Measurements from ENCODE around the gene PODXL2.
"Not testable (repeated sequence)": the region's sequence is repeated elsewhere in the genome, so short reads cannot be mapped to it uniquely, and the experiment has no call there.

PODXL2 gene

DNA sequence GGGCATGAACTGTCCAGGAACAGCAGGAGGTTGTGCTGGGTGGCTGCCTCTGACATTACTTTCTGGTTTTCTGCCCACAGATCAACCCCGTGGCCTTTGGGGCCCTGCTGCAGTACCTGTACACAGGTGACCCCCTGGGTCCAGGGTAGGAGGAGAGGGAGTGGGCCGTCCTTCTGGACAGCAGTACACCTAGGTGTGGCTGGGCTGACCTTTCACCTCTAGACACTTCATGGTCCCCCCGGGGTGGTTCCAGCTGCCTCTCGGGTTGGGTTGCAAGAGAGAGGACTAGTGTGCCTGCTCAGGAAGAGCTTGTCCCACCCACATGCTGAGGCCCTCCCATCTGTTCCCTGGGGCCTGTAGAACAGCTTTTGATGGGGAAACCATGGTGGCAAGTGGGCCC is 47.5 kb downstream of the PODXL2 start:
- no peak for DNase-seq (ENCODE audit: low spot score)

DNA sequence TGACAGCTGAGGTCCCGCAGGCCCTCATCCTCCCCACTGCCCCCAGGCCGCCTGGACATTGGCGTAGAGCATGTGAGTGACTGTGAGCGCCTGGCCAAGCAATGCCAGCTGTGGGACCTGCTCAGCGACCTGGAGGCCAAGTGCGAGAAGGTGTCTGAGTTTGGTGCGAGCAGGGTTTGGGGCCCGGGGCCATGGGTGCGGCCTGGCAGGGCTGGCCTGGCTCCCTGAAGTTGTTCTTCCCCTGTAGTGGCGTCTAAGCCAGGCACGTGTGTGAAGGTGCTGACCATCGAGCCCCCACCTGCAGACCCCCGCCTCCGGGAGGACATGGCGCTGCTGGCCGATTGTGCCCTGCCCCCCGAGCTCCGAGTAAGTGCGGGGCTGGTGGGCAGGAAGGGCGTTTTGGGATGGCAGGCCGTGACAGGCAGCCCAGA is 48.0 kb downstream of the PODXL2 start:
- no peak for DNase-seq (ENCODE audit: low spot score)

DNA sequence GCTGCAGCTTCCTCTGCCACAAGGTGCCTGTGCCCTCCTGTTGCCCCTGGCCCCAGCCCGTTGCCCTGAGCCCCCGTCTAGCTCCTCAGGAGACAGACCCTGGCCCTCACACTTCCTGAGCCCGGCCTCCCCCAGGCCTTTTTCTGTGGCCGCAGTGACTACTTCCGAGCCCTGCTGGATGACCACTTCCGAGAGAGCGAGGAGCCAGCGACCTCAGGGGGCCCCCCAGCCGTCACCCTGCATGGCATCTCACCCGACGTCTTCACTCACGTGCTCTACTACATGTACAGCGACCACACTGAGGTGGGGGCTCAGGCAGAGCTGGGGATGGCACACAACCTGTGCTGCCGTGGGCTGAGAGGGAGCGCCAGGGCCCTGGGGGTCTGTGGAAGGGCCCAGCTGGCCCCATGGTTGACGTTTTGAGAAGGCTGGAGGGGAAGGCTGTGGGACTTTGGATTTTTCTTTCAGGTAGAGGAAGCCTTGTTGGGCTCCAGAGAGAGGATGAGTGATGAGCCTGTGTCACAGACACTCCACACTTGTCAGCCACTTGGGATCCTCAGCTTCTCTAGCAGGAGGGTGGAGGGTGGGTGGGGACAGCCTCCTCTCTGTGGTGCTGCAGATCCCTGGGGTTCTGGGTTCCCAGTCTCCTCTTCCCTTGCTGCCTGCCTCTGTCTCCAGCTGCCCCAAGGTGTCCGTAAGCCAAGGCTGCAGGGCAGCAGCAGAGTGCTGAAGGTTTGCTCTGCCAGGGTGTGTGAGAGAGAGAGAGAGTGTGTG is 48.7 kb downstream of the PODXL2 start:
- DNase-seq (ENCODE audit: low spot score) = no peak

DNA sequence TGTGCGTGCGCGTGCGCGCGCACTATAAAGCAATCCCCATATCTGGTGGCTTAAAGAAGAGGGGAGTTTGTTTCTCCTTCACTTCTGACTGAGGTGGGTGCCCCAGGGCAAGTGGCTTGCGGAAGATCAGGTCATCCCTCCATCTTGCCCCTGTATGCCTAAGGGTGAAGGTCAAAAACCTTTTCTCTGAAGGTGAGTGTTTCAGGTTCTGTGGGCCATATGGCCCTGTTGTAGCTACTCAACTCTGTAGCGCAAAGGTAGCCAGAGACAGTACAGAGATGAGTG is 49.3 kb downstream of the PODXL2 start:
- no peak for DNase-seq (ENCODE audit: low spot score)

DNA sequence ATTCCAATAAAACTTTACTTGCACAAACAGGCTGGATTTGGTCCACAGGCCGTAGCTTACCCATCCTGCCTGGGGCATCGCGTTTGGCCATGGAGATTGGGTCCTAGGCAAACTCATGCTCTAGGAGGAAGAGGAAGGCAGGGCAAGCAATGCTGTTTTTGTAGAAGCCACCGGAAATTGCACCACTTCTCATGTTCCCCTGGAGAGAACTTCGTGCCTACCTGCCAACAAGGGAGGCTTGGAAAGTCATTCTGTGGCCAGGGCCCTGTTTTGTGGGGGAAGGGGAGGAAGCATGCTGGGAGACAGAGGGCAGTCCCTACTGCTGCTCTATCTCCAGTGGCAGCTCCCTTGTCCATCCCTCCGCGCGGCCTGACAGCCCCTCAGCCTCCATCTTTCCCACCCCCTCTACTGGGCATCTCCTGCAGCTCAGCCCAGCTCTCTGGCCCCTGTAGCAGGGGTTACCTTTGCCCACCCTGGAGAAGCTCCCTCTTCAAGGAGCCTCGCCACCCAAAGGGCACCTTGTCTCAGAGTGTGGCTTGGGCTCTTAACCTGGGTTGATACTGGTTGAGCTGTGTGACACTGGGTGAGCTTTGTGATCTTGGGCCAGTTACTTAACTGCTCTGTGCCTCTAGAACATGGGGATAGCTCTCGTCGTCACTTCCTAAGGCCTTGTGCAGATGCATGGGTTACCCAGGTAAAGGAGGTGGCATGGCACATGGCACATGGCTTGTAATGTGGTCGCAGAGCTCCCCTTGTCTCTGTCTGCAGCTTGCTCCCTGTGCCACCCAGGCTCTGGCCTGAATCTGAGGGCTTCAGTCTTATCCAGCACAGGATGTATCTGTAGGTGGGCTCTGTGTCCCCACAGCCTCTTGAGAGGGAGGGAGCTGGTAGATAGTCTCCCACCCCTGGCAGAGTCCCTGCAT is 49.9 kb downstream of the PODXL2 start:
- DNase-seq (ENCODE audit: low spot score) = no peak

DNA sequence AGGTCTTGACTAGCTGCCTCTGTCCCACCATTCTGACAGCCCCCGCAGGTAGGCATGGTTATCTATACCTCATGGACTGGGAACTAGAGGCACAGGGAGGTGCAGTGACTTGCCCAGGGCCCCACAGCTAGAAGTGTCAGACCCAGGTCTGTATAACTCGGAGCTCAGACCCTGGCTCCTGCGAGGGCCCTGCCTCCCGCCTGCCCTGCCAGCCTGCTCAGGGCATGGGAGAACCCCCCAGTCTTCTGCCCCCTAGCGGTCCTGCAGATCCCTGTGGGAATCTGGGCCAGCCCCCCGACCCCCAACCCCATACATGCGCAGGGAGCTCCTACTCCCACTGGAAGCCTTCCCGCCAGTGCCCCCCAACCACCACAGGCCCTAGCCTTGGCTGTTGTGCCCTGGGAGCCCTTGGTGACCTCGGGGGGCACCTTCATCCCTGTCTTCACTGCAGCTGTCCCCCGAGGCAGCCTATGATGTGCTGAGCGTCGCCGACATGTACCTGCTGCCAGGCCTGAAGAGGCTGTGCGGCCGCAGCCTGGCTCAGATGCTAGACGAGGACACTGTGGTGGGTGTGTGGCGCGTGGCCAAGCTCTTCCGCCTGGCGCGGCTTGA is 50.7 kb downstream of the PODXL2 start:
- no peak for DNase-seq (ENCODE audit: low spot score)

DNA sequence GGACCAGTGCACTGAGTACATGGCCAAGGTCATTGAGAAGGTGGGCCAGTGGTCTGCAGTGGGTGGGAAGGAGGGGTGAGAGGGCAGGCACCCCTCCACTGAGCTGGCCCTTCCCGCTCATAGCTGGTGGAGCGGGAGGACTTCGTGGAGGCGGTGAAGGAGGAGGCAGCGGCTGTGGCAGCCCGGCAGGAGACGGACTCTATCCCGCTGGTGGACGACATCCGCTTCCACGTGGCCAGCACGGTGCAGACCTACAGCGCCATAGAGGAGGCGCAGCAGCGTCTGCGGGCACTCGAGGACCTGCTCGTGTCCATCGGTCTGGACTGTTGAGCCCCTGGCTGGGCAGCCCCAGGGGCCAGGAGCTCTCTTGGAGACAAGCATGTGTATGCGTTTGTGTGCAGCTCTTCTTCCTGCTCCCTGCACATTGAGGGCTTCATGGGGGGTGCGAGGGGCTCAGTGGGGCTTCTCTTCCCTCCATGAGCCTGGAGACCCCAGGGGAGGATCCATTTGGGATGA is 51.2 kb downstream of the PODXL2 start:
- DNase-seq (ENCODE audit: low spot score) = no peak

DNA sequence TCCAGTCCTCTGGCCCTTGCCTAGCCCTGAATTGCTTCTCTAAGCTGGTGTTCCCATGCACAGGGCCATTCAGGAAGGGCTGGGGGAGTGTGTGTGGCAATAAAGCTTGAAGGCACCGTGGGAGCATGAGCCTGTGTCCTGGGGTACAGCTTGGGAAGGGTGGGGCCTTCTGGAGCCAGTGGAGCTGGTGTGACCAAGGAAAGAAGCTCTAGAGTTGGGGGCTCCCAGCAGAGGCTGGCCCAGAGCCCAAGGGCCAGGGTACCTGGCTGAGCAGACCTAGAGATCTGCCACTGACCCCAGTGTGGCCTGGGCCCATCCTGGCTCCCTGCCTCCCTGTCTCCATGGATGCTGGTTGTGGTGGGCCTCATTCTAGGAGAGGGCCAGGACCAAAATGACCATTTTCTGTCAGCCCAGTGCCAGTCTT is 51.8 kb downstream of the PODXL2 start:
- DNase-seq (ENCODE audit: low spot score) = no peak

DNA sequence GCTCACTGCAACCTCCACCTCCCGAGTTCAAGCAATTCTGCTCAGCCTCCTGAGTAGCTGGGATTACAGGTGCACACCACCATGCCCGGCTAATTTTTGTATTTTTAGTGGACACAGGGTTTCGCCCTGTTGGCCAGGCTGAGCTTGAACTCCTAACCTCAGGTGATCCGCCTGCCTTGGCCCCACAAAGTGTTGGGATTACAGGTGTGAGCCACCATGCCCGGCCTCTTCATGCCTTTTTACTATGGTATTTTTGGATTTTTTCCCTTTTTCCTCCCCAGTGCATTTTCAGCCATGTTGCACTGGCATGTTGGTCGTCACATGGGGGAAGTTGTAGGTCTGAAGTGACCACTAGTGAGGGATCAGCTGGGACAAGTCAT is 53.2 kb downstream of the PODXL2 start:
- DNase-seq (ENCODE audit: low spot score) = not testable (repeated sequence)

DNA sequence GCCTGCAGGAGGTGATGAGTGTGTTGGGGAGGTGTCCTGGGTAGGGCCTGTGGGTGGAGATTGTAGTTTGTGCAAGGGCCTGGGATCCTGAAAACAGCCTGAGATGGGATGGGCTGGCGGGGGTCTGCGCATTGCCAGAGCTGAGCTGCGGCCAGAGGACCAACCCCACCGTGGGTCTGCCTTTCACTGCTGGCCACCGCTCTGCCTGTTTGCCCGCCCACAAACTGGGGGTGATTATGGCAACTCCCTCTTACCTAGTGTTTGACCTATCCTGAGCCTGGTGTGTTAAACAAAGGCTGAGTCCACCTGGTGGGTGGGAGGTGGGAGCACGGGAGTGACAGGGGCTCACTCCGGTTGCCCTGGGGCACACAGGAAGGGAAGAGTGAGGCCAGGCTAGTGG is 53.6 kb downstream of the PODXL2 start:
- no peak for DNase-seq (ENCODE audit: low spot score)

DNA sequence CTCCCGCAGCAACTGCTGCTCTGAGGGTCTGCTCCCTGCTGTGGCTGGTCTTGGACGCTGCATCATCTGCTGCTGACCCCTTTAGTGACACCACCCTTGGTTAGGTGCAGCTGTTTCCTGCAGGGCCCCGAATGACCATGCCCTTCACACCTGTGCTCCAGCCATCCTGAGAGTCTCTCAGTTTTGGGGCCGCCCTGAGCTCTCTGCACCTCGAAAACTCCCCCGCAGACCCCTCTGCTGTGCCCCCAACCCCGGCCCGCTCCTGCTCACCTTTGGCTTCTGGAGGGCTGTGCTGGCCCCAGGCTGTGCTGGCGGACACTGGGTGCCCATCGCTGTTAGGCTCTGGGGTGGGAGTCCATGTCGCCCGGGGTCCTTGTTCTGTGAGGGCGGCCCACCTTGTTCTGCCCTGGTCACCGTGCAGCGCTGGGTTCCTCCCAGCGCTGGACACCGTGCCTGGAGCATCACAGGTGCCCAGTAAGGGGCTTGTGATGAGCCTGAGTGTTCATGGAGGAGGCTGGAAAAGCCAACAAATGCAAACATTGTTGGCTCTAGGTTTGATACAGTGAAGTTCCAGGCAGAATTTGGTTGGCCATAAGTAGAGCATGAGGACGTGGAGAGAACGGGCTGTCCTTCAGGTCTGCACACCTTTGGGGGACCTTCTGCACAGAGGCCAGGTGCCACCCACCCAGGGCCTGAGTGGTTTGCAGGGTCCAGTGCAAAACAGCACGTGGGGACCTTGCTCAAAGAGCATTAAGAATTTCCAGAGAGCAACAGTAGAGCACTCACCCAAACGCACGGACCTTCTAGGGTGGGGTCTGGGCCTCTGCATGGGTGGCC is 56.1 kb downstream of the PODXL2 start:
- no peak for DNase-seq (ENCODE audit: low spot score)

DNA sequence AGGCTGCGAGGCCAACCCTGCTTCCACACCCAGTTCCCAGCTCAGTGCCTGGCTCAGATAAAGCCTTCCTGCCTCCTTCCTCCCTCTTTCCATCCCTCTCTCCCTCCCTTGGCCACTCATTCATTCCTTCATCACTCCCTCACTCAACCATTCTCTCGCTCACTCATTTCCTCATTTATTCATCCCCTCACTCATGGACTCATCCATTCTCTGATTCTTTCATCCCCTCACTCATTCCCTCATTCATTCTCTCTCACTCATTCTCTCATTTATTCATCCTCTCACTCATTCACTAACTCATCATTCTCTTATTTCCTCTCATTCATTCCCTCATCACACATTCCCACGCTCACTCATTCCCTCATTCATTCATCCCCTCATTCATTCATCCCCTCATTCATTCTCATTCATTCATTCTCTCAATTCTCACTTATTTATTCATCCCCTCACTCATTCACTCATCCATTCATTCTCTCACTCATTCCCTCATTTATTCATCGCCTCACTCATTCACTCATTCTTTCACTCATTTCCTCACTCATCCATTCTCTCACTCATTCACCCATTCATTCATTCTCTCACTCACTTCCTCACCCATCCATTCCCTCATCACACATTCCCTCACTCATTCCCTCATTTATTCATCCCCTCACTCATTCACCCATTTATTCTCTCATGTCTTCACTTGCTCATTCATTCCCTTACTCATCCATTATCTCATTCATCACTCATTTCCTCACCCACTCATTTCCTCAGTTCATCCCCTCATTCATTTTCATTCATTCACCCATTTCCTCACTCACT is 56.9 kb downstream of the PODXL2 start:
- no peak for DNase-seq (ENCODE audit: low spot score)

DNA sequence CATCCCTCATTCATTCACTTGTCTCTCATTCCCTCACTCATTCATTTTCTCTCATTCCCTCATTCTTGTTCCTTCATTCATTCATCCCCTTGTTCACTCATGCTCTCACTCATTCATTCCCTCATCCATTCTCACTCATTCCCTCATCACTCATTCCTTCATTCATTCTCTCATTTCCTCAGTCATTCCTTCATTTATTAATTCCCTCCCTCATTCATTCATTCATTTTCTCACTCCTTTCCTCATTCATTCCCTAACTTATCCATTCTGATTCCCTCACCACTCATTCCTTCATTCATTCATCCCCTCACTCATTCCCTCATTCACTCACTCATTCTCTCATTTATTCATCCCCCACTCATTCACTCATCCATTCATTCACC is 57.5 kb downstream of the PODXL2 start:
- DNase-seq (ENCODE audit: low spot score) = no peak

DNA sequence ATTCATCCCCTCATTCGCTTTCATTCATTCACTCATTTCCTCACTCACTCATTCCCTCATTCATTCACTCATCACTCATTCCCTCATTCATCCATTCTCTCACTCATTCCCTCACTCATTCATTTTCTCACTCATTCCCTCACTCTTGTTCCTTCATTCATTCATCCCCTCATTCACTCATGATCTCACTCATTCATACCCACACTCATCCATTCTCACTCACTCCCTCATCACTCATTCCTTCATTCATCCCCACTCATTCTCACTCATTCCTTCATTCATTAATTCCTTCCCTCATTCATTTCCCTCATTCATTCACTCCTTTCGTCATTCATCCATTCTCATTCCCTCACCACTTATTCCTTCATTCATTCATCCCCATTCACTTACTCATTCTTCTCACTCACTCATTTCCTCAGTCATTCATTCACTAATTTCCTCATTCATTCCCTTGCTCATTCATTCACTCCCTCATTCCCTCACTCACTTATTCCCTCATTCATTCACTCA is 58.3 kb downstream of the PODXL2 start:
- no peak for DNase-seq (ENCODE audit: low spot score)

DNA sequence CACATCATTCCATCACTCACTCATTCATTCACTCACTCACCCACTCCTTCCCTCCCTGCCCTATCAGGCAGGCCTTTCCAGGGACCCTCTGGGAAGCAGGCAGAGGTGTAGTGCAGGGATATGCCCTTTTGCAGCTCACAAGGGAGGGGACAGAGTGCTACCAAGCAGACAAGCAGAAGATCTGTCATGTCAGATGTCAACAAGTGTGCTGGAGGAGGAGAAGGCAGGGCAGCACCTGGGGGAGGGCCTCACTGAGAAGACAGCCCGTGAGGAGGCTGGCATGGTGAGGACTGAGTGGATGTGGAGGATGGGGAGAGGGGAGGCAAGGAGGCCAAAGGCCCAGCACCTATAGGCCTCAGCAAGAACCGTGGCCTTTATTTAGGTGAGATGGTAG is 59.0 kb downstream of the PODXL2 start:
- no peak for DNase-seq (ENCODE audit: low spot score)

DNA sequence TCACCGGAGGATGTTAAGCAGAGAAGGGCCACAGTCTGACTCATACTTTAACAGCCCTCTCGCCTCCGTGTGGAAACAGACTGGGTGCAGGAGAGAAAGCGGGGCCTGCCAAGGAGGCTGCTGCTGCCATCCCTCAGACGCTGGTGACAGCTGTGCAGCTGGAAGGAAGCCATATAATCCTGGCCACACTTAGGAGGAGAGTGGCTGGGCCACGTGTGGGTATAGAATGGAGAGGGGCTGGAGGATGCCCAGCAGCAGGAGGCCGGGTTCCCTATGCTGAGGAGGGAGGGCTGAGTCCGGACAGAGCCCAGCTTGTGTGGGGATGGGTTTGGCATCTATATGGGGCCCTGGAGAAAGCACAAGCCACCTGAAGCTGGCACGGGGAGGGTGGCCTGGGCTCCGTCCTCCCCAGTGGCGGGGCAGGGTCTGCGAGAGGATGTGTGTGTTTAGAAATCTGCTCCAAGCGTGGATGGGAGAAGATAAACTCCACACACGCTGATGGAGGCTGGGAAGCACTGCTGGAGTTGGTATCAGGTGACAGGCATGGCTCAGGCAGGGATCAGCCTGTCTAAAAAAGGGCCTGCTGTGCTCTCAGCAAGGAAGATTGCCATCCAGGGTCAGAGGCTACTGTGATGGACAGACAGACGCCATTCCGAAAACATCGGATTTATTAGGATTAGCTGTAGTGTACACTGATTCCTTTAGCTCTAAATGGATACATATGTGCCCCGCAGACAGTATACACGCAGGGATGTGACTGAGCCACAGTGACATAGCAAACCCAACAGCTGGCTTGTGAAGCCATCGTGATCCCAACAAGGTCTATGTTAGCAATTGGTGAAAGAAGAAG is 59.7 kb downstream of the PODXL2 start:
- no peak for DNase-seq (ENCODE audit: low spot score)

DNA sequence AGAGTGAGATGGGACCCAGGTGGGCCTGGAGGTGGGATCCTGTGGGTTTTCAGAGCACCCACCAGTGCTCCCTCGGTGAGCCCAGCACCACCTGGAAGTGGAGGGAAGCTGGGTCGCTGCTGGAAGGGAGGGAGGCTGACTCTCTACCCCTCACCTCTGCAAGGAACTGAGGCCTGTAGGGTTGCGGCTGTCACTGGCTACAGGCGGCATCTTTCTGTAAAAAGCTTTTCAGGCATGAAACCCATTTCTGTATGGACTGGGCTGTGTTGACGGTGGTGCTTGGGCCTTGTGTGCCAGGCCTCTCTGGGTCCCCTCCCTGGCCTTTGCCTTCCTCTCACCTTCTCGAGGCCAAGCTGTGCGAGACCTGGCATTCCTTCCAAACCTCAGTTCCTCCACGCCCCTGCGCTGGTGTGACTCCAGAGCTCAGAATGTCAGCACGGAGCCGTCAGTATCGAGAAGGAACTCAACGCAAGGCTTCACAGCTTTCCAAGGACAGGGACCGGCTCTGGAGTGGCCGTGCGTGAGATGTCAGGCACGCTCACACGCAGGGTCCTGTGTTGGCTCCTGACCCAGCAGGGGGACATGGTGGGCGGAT is 60.4 kb downstream of the PODXL2 start:
- no peak for DNase-seq (ENCODE audit: low spot score)

DNA sequence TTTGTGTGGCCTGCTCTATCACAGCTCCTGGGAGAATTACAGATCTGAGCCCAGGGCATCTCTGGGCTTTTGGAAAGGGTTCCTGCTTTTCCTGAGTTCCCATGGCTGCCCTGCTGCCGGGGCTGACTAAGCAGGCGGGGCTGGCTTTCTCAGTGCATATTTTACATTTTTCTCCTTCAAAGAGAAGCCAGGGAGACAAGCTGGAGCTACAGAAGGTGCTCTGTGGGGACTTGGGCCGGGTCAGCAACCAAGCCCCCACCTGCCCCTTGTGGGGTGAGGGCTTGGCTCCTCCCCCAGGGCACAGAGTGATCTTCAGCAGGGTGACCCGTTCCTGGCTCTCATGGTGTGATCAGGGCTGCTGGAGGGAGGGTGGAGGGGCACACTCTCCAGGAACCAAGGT is 61.1 kb downstream of the PODXL2 start:
- no peak for DNase-seq (ENCODE audit: low spot score)

DNA sequence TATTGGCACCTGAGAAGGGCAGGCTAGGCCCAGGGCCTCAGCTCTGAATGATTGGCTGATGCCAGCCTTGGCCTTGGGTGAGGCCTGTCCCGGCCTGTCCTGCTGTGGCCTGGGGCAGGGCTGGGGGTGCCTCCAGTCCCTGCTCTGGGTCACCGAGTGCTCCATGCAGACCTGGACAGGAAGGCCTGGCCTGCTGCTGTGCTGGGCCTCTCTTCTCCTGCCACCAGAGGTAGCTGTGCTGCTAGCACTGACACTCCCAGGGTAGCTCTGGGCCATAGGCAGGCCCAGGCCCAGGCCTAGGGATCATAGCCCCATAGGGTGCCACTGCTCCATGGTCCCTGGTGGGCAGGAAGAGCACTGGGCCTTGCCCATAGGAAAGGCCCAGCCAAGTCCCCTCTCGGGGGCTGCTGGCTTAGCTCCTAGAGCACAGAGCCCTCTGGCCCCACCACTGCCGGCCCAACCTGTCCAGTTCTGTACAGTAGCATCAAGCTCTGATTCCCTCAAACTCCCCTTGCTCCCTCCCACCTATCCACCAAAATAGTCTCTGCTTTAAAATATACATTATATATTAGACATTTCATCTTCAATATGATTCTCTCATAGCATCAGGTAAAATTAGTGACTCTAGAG is 62.0 kb downstream of the PODXL2 start:
- DNase-seq (ENCODE audit: low spot score) = no peak

Measured in cerebellar cortex (tissue), 1 donor.